EL (cell line): ENCODE results near the gene SLX4.

Source experiments
- DNase-seq: peaks from one replicate; pipeline ENCODE4 v3.0.0-alpha.2; 2016

The SLX4 gene

GRCh38 chr16:3548859-3549258 lies 62.5 kb downstream of the SLX4 start:
- DNase-seq, result no peak

- DNase-seq, result no peak
Measured at GRCh38 chr16:3548445-3548844, 63.0 kb downstream of the SLX4 start.

- DNase-seq, result no peak
Measured at GRCh38 chr16:3546986-3547682, 64.3 kb downstream of the SLX4 start.

GRCh38 chr16:3542601-3543373 lies 68.6 kb downstream of the SLX4 start:
- no peak for DNase-seq

- DNase-seq, result no peak
Measured at GRCh38 chr16:3541527-3542155, 69.8 kb downstream of the SLX4 start.

- no peak for DNase-seq
Measured at GRCh38 chr16:3538222-3538621, 73.2 kb downstream of the SLX4 start.

- no peak for DNase-seq
Measured at GRCh38 chr16:3536851-3537250, 74.6 kb downstream of the SLX4 start.

GRCh38 chr16:3536271-3536731 lies 75.1 kb downstream of the SLX4 start:
- no peak for DNase-seq

- DNase-seq, result no peak
Measured at GRCh38 chr16:3534126-3534525, 77.3 kb downstream of the SLX4 start.

GRCh38 chr16:3532741-3533140 lies 78.7 kb downstream of the SLX4 start:
- no peak for DNase-seq
